HG03039 (cell line): Measurements from ENCODE around the gene C3orf18.

Experiments
- ATAC-seq: cut with Tn5 transposase; IDR thresholded peaks from one replicate; pipeline ENCODE4 v1.9.1; 2021; ENCODE audit warnings: mild to moderate bottlenecking, moderate library complexity; ENCODE audit not compliant: unreplicated experiment

Gene C3orf18

GRCh38 chr3:50567386-50568167 is at the start of gene C3orf18:
TSS of gene C3orf18 (minus strand) at chr3:50567747. CDS start at chr3:50565699, 2,048 bp downstream.
- ATAC-seq: peak; percentile 64

- ATAC-seq: peak; percentile 65
Observed at GRCh38 chr3:50616770-50617095, 49.2 kb upstream of the C3orf18 start.

- ATAC-seq: no peak
Observed at GRCh38 chr3:50616003-50616769, 48.6 kb upstream of the C3orf18 start.

GRCh38 chr3:50615190-50615589 is 47.6 kb upstream of the C3orf18 start:
- ATAC-seq: no peak

GRCh38 chr3:50612970-50613846 is 45.7 kb upstream of the C3orf18 start:
- no peak for ATAC-seq

GRCh38 chr3:50612234-50612882 is 44.8 kb upstream of the C3orf18 start:
- no peak for ATAC-seq

- ATAC-seq: peak; percentile 57
Observed at GRCh38 chr3:50611464-50612233, 44.1 kb upstream of the C3orf18 start, which contains the start of gene CISH. TSS of gene CISH (minus strand) at chr3:50611774. CDS start at chr3:50611650, 124 bp downstream.

- no peak for ATAC-seq
Observed at GRCh38 chr3:50610992-50611463, 43.5 kb upstream of the C3orf18 start.

- no peak for ATAC-seq
Observed at GRCh38 chr3:50610181-50610971, 42.8 kb upstream of the C3orf18 start.

GRCh38 chr3:50609763-50610085 is 42.2 kb upstream of the C3orf18 start:
- no peak for ATAC-seq

- ATAC-seq: no peak
Observed at GRCh38 chr3:50609071-50609762, 41.7 kb upstream of the C3orf18 start.

- no peak for ATAC-seq
Observed at GRCh38 chr3:50608278-50608677, 40.7 kb upstream of the C3orf18 start.

GRCh38 chr3:50607271-50608091 is 39.9 kb upstream of the C3orf18 start:
- no peak for ATAC-seq

GRCh38 chr3:50606596-50606995 is 39.0 kb upstream of the C3orf18 start:
- ATAC-seq: no peak

- no peak for ATAC-seq
Observed at GRCh38 chr3:50605901-50606326, 38.4 kb upstream of the C3orf18 start.

GRCh38 chr3:50604628-50605588 is 37.4 kb upstream of the C3orf18 start:
- no peak for ATAC-seq
